GM18861 (cell line): ENCODE results near the gene EN1.

ENCODE experiments used
- ATAC-seq: cut with Tn5 transposase; IDR thresholded peaks from one replicate; pipeline ENCODE4 v1.9.1; 2021; ENCODE audit not compliant: unreplicated experiment

The EN1 gene

DNA sequence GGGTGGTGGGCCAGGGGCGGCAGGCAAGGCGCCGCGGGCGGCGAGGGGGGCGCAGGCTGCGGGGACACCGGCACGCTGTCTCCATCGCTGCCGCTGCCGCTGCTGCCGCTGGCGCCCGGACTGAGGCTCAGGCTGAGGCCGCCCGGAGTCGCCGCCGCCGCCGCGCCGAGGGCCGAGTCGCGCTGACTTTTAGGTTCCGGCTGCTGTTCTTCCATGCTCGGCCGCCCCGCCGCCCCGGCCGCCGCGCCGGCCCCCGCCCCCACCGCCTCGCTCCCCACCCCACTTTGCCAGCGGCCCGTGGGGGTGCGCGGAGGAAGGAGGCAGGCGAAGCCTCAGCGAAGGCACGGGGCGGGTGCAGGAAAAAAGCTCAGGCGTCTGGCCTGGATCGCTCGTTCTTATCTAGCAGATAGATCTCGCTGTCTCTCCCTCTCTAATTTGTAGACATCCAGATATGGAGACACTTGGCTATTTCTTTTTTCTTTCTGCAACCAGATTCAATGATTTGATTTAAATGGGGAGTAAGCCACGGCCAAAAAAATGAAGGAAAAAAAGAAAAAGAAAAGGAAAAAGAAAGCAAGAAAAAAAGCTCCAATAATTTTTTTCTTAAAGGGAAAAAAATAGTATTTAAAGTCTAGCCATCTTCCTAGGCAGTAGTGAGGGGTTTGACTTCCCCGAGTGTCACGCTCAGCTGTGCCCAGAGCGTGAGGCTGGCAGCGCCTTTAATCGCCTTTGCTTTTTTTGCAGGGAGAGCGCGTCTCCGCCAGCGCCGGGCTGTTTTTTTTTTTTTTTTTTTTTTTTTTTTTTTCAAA, at the start of gene EN1:
Gene EN1 (minus strand): TSS at position 696 of the 809 bp plus-strand sequence. CDS start 481 bp downstream, at position 215.
- no peak for ATAC-seq

DNA sequence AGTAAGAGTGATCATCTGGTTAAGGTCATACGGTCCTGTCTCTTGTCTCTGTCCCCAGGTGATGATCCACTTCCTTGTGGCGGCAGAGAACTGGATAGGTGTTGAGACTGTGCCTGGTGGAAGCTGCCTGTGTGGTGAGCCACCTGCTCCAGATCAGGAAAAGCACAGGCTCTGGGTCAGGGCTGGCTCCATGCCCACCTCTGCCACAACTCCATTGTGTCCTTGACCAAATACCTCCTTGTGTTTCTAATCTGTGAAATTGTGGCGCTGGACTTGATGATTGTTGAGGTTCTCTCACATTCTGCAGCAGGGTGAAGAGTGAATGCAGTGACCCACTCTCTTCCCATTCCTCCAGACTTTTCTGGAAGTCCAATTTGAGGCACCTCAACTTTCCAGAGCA, 45.7 kb upstream of the EN1 start:
- no peak for ATAC-seq

GRCh38 chr2:118889995-118890394, 42.5 kb upstream of the EN1 start:
- ATAC-seq: no peak

GRCh38 chr2:118883792-118884191, 36.3 kb upstream of the EN1 start:
- ATAC-seq: no peak

GRCh38 chr2:118882693-118883336, 35.4 kb upstream of the EN1 start:
- peak; percentile 82 for ATAC-seq

GRCh38 chr2:118881490-118882129, 34.2 kb upstream of the EN1 start:
- ATAC-seq: peak; percentile 93

GRCh38 chr2:118880501-118880900, 33.1 kb upstream of the EN1 start:
- no peak for ATAC-seq

DNA sequence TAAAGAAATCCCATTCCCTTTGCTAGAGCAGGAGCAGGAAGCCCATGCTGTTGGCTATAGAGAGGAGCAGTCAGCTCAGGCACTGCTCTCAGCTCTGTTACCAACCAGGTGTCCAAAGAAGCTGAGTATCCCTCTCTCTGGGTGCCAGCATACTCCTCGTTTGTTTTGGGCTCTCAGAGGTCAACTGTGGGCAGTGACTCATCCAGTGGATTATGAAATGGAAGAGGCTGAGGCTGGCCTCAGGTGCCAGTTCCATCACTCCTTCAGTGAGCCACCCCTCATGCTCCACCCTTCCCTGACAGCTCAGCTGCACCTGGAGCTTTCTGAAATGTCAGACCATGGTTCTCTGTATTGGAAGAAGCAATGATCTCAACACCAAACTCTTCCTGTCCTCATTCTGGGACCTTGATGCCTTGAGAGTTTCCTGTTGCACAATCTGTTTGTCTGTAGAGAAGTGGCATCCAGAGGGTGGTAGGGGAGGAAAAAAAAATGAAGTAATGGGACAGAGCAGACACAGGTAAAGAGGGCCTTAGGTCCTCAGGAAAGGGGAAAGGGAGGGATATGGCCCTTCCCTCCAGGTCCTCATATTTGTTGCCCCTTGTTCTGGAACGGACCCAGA, 31.2 kb upstream of the EN1 start:
- no peak for ATAC-seq

- no peak for ATAC-seq
Measured at GRCh38 chr2:118875318-118875717, 27.9 kb upstream of the EN1 start.

- ATAC-seq: no peak
Measured at GRCh38 chr2:118874324-118874723, 26.9 kb upstream of the EN1 start.

DNA sequence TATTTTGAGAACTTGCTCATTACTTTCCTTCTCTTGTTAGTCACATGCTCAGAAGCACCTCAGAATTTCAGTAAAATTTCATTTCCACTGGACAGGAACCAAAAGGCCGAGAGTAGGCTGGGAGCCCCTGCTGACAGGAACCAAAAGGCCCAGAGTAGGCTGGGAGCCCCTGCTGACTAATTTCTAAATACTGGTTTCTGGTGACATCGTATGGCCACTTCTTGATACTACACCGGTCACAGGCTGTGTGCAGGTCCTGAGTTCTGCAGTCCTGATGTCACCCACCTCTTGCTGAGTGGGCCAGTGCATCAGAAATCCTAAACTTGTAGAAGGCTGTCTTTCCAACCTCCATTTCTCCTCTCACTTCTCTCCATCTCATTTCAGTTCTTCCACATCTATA, 17.7 kb upstream of the EN1 start:
- peak; percentile 93 for ATAC-seq

DNA sequence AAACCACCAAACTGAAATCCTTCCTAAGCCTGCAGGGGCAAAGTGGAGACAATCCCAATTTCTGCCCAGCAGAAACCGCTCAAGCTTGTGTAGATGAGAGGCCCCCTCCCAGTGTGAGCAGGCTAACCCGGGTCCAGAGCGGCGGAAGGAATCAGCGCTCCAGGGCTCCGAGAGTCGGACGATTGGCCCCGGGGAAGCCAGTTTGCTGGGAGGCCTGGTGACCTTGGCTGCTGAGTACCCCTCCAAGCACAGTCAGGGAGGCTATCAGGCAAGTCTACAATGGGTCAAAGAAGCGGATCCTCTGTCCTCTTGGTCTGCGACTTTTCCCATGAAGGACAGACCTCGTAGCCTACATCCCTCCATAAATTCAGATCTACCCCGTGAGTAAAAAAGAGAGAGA, 16.8 kb upstream of the EN1 start:
- no peak for ATAC-seq

GRCh38 chr2:118861731-118862130, 14.3 kb upstream of the EN1 start:
- no peak for ATAC-seq

- ATAC-seq: no peak
Measured at GRCh38 chr2:118861242-118861641, 13.8 kb upstream of the EN1 start.

- no peak for ATAC-seq
Measured at GRCh38 chr2:118860506-118860905, 13.1 kb upstream of the EN1 start.

- ATAC-seq: no peak
Measured at GRCh38 chr2:118859157-118859770, 11.8 kb upstream of the EN1 start.

GRCh38 chr2:118858485-118859156, 11.2 kb upstream of the EN1 start:
- no peak for ATAC-seq

- no peak for ATAC-seq
Measured at GRCh38 chr2:118857677-118858484, 10.4 kb upstream of the EN1 start.

- ATAC-seq: no peak
Measured at GRCh38 chr2:118856978-118857676, 9.7 kb upstream of the EN1 start.
